GM11168 (cell line): Measurements from ENCODE around the gene ELP1.

Source experiments
- in situ Hi-C: fragments of 300-500 bp; cut with MboI; formaldehyde crosslinking; loops from one replicate; pipeline ENCODE4 v1.12.0; 2022; ENCODE audit warnings: low sequenced_read_pairs; ENCODE audit not compliant: unreplicated experiment

ELP1 gene

DNA sequence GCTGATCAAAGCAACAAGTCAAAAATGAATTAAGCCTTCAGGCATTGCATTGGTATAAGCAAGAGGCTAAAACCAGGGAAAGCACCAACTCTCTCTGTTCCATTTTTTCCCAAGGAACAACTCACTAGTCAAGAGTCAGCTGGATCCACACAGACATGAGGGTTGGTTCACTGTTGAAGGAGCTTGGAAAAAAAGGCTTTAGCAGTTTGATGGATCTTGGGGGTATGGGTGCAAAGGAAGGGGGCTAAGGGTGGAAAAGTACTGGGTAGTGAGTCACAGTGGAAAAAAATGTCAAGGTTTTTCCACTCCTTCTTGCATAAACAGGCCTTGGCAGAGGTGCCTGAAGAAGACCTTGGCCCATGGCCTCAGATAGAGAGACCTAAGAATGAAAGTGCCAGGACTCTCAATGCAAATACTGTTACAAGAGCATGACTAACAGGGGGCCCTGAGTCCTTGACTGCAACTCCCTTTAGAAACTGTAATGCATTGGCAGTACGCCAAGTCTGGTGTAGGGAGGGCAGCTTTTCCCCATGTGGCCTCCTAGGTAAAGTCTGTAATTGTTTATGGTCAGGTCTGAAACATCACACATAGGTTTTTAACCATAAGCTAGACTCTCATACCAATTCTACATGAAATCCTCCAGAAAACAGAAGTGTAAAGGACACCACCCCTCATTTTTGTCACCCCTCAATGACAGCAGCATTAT is 48.1 kb downstream of the ELP1 start:
- in situ Hi-C loops, result no loop called here

DNA sequence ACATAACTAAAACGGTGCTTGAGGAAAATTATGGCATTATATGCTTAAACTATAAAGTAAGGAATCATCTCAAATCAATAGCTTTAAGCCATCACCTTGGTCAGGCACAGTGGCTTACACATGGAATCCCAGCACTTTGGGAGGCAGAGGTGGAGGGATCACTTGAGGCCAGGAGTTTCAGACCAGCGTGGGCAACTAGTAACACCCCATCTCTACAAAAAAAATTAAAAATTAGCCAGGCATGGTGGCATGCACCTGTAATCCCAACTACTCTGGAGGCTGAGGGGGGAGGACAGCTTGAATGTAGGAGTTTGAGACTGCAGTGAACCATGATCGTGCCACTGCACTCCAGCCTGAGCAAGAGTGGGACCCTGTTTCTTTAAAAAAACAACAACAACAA is 49.2 kb downstream of the ELP1 start:
- in situ Hi-C loops, result no loop called here

DNA sequence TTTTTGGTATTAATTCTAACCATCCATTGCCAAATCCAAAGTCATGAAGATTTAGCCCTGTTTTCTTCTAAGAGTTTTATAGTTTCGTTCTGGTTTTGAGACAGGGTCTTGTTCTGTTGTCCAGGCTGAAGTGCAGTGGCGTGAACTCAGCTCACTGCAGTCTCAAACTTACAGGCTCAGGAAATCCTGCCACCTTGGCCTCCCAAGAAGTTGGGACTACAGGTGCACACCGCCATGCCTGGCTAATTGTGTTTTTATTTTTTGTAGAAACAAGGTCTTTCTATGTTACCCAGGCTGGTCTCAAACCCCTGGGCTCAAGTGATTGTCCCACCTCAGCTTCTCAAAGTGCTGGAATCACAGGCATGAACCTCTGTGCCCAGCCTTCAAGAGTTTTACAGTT is 50.8 kb downstream of the ELP1 start:
- in situ Hi-C loops, result no loop called here

DNA sequence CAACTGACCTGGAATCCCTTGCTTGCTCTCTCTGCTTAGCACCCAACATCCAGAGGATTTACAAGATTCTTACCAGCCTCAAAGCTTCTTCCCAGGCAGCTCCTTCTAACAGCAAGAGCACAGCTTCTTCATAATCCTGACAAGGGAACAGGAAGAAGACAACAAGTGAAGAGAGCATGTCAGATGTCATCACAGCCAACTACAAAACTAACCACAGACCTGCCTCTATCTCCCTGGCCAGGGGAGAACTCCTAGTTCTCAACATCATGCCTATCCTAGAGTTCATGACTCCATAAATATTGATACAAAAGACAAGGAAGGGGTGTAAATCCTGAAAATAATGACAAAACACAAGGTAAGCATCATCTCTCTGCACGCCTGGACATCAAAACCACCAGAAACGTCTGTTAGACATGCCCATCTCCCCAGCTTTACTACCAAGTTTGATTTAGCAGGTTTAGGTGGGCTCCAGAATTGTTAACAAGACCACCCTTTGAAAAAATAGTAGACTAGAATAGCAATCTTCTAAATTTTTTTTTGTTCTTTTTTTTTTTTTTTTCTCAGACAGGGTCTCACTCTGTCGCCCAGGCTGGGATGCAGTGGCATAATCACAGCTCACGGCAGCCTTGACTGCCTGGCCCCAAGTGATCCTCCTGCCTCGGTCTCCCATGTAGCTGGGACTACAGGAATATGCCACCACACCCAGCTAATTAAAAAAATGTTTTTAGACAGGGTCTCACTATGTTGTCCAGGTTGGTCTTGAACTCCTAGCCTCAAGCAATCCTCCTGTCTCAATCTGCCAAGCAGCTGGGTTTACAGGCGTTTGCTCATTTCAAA is 51.7 kb downstream of the ELP1 start:
- in situ Hi-C loops, result no loop called here

DNA sequence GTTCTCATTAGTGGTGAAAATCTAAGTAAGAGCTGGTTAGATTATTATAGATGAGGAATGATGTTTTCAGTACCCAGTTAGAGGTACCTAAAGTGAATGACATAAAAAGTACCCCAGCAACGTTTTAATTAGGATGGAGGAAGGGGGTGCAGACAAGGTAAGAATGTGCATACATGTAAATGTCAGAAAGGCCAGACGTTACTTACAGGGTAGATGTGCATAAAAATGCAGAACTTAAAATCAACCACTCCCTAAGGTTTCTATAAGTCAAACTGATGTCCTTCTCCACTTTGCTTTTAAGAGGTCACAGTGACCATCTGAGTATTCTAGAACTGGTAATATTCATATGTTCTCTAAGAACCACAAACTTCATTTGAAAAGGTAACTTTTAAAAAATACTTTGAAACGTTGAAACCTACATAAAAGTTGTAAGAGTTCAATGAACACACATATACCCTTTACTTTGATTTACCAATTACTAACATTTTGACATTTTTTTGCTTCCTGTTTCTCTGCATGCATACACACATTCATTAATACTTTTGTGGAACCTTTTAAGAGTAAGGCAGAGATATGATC is 53.1 kb downstream of the ELP1 start:
- in situ Hi-C loops, result no loop called here

DNA sequence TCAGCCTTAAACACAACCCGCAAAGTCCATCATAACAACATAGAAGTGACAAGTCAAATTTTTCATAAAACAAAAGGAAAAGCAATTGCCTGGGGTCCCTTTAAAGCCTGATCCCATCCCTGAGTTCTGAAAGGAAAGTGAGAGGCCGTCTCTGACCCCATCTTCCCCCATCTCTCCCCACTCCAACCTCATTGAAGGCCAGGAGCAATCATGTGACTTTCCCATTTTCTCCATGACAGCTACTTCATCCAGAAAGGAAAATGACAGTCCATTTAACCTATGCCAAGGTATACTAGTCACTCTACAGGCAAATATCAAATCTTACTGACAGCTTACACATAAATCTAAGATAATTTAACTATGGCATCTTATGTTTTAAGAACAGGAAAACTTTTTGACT is 56.4 kb downstream of the ELP1 start:
- in situ Hi-C loops, result no loop called here

DNA sequence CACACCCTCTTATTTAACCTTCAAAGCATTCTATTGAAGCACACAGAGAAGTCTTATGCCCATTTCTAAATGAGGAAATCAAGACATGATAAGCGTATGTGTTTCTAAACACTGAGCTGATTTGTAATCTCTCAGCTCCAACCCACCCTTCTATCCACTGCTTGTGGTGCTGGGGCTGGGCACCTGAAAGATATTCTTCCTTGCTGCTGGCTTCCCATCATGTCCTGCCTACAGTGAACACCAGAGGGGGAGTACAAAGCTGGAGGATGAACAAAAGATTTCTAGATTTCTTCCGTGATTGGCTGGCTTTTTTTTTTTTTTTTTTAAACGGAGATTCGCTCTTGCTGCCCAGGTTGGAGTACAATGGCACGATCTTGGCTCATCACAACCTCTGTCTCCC is 57.5 kb downstream of the ELP1 start:
- in situ Hi-C loops, result no loop called here

DNA sequence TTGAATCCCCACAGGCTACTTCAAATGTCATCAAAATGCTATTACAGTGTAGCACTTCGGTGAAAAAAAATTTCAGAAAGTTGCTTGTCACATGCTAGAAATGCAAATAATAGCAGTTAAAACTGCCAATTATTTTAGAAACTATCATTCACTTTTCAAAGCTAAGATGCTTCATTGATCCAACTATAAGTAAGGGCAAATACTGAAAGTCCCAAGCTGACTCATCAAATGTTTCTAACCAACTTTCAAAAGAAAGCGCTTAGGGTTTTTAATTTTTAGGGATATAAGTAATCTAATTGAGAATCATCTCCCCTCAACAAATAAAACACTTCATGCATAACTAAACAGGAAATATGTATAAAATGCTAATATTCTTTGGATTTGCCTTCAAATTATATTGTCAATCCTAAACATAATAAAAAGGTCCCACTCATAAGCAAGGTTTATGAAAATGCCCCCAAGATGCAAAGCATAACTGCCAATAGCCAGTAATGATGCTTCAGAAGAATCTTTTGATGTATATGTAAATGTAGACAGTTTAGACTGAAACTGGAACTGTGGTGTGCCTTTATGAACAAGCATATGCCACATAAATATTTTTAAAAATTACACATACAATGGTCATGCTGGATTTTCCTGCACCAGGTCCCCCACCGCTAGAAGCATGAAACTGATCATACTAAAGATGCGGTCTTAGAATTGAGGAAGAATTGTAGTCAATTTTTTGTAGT is 59.7 kb downstream of the ELP1 start:
- in situ Hi-C loops, result no loop called here

DNA sequence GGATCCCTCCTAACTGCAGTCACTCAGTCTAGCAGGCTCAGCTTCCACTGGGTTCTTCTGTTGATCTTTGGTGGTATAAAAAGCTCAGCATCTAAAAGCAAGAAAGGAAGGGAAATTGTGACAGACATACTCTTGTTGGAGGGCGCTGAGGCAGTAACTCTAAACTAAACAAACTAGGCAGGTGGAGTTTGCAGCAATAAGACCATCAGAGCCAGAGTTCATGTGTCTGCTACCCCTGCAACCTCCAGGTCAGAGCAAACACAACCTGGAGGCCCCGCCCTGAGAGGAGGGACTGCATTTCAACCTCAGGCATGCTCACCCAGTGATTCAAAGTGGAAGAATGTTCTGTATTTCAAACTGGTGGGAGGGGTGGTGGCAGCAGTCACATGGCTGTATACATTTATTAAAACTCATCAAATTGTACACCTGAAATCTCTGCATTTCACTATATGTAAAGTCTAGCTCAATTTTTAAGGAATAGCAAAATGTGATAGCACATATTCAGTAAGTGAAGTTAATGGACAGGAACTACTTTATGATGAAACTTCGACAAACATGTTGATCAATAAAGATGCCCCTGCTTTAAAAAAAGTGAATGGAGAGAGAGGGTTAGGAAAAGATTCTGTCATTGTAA is 64.7 kb downstream of the ELP1 start:
- in situ Hi-C loops, result no loop called here

DNA sequence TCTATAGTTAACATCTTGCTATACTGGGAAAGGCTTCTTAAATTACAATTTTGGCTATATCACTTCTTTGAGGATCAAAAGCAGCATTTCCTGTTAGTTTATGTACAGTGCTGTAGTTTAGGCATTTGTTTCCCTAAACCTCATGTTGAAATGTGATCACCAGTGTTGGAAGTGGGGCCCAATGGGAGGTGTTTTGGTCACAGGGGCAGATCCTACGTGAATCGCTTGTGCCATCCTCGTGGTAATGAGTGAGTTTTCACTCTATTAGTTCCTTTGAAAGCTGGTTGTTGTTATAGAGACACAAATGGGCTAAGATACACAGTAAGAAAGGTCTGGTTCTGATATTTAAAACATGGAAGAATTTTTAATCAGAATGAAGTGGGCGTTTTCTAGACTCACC is 66.1 kb downstream of the ELP1 start:
- in situ Hi-C loops, result no loop called here

DNA sequence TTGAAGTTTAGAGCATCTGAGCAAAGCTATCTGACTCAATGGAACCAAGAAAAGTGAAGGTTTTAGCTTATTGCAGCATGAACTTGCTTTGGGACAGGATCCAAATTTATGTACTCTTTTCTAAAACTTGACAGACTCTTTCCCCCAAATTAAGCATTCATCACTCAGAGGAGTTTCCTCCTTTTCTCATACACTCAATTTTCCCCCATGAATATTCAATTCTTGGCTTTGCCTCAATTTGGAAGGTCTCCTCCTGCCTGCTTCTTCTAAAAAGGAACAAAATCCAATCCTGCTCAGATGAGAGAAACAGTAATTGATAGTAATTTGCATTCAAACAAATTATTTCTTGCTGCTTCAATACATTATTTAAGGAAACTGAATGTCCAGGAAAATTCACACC is 66.8 kb downstream of the ELP1 start:
- in situ Hi-C loops, result no loop called here

DNA sequence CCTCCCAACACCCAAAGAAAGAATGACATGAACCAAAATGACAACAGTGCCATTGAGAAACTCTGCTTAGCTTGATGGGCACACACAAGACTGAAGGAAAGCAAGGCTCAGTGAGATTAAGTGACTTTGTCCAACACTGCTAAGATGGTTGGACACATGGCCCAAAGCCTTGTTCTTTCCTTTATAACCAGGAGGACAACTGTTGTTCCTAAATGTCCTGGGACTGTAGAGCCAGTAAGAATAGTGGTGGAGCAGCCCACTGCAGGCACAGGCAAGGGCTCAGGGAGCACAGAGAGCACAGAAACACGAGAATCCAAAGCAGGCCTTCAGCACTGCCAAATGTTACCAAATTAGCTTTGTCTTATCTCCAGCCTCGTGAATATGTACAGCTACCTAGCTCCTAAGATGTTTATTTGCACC is 67.9 kb downstream of the ELP1 start:
- in situ Hi-C loops, result no loop called here

DNA sequence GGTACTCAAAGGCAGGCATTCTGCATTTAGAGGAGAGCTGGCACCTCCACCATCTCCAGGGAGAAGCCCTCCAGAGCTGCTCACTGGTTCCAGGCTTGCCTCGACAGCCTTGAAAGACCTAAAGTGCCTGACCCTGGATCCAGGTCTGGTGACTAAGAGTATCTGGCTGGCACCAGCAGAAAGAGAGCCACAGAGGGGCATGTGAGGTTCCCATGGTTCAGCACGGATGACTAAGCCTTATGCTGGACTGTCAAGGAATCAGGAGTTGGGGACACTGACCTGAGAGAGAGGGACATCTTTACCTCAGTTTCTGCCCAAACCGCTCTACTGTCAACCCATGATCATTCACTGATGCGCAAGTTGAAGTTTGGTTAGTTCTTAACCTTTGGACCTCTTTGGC is 68.9 kb downstream of the ELP1 start:
- in situ Hi-C loops, result no loop called here

DNA sequence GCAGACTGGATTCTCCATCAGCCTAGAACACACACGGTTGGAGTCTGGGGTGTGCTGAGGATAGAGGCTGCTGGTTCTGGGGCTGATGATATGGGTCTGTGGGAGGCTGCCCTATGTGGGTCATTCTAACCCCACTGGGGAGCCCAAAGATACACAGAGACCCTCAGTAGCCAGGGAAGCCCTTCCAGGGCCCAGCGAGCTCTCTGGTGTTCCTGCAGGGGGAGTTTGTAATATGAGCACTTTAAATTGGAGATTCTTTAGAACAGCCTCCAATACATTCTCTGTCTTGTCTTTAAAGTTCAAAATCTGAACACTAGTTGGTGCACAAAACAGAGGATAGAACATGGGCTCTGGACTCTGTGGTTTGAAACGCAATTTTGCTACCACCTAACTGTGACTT is 69.5 kb downstream of the ELP1 start:
- in situ Hi-C loops, result no loop called here

DNA sequence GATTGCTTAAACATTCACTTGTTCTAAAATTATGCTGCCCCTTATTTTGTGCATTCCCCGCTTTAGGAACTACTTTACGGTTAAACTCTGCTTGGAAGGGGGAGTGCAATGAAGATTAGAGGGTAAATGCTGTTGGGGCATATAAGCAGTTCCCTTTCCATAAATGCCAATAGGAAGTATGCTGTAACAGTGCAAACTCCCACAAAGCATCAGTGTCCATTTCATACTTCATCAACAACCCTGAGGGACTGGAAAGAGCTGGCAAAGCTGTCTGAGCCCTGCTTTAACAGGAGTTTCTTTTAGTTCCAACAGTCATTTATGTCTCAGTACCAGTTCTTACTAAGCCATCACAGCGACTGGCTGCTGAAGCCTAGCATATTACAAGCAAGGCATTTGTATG is 70.0 kb downstream of the ELP1 start:
- in situ Hi-C loops, result no loop called here

DNA sequence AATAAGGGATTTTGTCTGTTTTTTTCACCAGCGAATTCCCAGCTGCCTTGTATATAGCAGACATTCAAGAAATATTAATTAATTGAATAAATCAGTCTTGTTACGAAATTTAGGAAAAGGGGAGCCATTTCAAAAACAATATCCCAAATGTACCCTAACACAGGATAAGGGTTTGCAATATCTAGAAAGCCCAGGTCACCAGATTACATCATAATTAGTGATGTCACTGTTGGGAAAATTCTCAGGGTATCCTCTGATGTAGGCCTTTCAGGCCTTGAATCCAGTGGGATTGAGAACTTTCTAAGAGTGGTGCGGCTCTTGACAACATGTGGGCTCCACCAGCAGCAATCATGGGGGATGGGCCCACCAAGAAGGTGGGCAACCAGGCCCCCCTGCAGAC is 71.9 kb downstream of the ELP1 start, which contains the start of gene ACTL7A:
TSS of gene ACTL7A (plus strand) at position 270 of the 400 bp plus-strand sequence. CDS start at position 327, 57 bp downstream.
- in situ Hi-C loops, result no loop called here

DNA sequence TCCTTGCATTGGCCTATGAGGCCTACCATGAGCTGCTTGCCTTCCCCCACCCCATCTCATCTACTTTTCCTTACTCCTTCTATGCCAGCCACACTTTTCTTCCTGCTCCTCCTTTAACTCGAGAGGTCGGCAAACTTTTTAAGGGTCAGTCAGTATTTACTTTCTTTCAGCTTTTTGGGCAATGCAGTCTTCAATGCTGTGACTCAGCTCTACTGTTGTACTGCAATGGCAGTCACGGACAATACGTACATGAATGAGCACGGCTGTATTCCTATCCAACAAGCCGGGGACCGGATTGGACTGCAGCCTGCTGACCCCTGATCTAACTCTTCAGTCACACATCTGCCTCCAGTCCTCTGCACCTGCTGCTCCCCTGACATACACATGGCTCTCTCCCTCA is 72.5 kb downstream of the ELP1 start:
- in situ Hi-C loops, result no loop called here

DNA sequence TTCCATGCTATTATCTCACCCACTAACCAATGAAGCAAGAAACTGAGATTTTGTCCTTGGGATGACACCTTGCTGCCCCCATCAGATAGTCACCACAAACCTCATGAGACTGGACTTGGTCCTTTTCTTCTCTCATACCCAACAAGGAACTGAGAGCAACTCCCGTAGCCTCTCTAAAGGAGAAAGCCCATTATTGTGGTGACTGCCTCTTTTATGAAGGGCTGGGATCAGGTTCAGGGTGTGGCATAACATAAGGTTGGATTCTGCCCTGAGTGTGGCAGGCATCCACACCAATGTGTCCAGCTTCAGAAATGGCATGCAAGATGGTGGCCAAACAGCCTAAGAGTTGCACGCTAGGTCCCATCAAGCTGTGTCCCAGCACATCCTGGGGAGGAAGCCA is 73.2 kb downstream of the ELP1 start:
- in situ Hi-C loops, result no loop called here

DNA sequence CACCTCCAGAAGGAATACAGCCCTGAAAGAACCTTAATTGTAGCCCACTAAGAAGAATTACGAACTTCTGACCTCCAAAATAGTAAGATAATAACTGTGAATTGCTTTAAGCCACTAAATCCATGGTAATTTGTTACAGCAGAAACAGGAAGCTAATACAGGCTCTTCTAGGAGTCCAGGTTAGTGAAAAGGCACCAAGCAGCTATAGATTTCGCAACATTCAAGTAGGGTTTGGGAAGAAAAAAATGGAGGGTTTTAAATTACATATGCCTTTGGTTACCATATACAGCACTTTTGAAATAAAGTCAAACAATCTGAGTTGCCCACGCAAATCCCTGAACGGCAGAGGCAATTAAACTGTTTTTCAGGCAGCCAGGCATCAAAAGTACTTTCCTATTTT is 73.6 kb downstream of the ELP1 start:
- in situ Hi-C loops, result no loop called here

DNA sequence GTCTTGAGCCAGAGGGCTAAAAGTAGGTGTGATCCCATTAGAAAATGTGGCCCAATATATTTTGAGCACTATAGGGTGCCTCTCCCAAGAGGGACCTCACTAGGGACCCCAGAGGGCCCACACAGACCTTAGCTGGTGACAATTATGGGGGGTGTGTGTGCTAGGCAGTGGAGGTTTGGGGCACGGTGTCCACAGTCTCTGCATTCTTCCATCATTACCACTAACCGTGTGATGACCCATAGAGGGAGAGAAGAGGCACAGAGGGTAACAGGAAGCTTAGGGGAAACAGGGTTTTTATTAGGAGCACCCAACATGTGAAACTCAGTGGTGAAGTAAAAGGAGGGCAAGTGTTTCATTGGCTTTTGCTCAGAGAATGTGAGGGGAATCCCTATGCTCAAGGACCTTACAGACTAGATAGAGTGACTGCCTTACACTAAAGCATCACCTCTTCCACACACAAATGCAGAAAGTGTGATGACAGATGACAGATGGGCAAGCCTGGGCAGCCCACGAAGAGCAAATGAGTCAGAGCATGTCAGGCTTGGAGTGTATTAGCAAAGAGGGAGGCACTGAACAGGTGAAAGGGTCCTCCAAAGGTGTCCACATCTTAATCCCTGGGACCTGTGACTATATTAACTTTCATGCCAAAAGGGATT is 74.3 kb downstream of the ELP1 start:
- in situ Hi-C loops, result no loop called here
